Mesodermal cell (in vitro differentiated cells): Measurements from ENCODE around the gene TAF5L.
"Not testable (repeated sequence)": the region's sequence is repeated elsewhere in the genome, so short reads cannot be mapped to it uniquely, and the experiment has no call there.

Experiments
- H3K27ac ChIP-seq: 2 replicates; pipeline ENCODE4 v1.7.0; 2013; ENCODE audit warnings: mild to moderate bottlenecking, low read depth, low read length, moderate library complexity; ENCODE audit not compliant: severe bottlenecking
- H3K36me3 ChIP-seq: 2 replicates; pipeline ENCODE4 v1.7.1; 2013; ENCODE audit warnings: mild to moderate bottlenecking, low read length, moderate library complexity; ENCODE audit not compliant: control insufficient read depth, insufficient read depth
- H3K4me1 ChIP-seq: one replicate; pipeline ENCODE4 v1.7.1; 2013; ENCODE audit warnings: mild to moderate bottlenecking, low read length; ENCODE audit not compliant: insufficient read depth, control insufficient read depth, poor library complexity, severe bottlenecking
- H3K4me3 ChIP-seq: 2 replicates; pipeline ENCODE4 v1.7.0; 2013; ENCODE audit warnings: low read length, control low read depth, mild to moderate bottlenecking; ENCODE audit not compliant: insufficient read depth, poor library complexity, severe bottlenecking; ENCODE audit errors: extremely low read depth
- H3K9me3 ChIP-seq: 2 replicates; pipeline ENCODE4 v1.7.1; 2013; ENCODE audit warnings: mild to moderate bottlenecking, low read length, moderate library complexity; ENCODE audit not compliant: control insufficient read depth
- WGBS, 2 experiments: methylation state at CpG; one replicate each; pipeline ENCODE4 v1.1.5; 2013; ENCODE audit warnings: missing lambda C conversion rate in 2 of 2; ENCODE audit not compliant: insufficient coverage in 2 of 2; 5-methylcytosine and 5-hydroxymethylcytosine counted together

The TAF5L gene

DNA sequence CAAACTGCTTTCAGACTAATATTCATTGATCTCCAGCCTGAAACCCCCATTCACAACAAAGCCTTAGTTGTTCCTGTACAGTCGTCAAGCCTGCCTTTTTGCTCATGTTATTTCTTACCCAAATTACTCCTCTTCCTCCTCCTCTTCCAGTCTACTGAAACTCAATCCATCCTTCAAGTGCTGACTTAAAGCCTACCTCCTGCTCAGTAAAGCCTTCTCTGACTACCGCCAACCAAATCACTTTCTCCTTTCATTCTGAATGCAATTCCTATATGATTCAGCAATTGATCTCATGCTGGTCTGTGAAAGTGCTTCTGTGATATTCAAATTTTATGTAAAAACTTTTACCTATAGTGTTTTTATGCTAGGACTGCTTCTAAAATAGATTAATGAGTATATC lies 18.6 kb downstream of the TAF5L start:
- H3K4me3 ChIP-seq: no peak overlapping the region
- 82 to 89% methylated on average over 1 of the region's 2 CpGs for WGBS, 2 experiments
- no peaks in the 10 kb centered on the region for H3K4me1 ChIP-seq
- peaks cover 74% of the 10 kb centered on the region for H3K36me3 ChIP-seq
- no peak overlapping the region for H3K27ac ChIP-seq
- H3K9me3 ChIP-seq: no peaks in the 10 kb centered on the region

DNA sequence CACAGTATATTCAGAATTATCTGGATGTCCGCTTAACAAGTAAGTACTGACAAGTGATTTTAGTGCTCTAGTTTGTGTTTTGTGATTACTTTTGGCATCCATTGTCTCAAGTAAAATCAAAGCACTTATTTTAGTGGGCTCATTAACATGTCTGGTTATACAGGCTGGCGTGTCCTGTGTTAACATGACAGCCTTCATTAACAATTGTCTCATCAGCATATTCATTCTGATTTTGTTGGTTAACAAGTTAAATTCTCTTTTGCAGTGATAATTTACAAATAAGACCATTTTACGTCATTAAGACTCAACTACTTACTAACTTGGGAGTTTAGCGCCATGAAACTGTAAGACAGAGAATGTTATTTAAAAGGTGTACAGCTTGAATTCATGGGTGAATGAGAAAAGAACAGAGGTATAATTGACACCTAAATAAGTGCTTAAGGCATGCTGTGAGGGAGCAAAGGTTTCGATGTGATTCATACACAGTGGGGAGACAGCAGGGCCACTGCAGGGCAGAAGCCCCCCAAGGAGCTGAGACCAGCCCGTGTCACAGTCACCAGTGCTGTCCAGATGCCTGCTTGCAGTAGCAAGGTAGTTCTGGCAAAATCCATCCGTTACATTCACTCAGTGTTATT lies 22.4 kb downstream of the TAF5L start:
- no peak overlapping the region for H3K4me3 ChIP-seq
- WGBS, 2 experiments: 89 to 94% methylated on average over 3 to 4 of the region's 7 CpGs
- no peaks in the 10 kb centered on the region for H3K4me1 ChIP-seq
- no peak overlapping the region for H3K27ac ChIP-seq
- no peaks in the 10 kb centered on the region for H3K9me3 ChIP-seq
- H3K36me3 ChIP-seq: peaks cover 73% of the 10 kb centered on the region

DNA sequence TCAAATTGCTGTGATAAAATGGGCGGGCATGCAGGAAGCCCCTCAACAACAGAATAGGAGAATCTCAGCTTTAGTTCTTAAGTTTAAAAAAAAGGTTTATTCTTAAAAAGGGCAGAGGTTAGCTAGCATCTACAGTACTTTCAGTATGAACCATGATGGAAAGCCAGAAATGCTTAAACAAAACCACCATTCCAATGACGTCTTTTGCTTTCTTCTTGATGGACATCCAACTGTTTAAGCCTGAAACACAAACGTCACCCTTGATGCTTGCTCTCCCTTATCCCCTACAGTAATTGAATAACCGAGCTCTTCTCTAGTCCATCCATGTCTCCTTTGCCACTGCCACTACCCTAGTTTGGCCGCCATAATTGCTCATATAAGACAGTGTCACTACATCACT lies 25.7 kb downstream of the TAF5L start:
- Histone ChIP-seq H3K4me3 (no peak overlapping the region), H3K4me1 (no peaks in the 10 kb centered on the region), H3K27ac (no peak overlapping the region), H3K36me3 (peaks cover 65% of the 10 kb centered on the region), H3K9me3 (no peaks in the 10 kb centered on the region)
- WGBS, 2 experiments: 93 to 97% methylated on average over 4 to 5 of the region's 5 CpGs

DNA sequence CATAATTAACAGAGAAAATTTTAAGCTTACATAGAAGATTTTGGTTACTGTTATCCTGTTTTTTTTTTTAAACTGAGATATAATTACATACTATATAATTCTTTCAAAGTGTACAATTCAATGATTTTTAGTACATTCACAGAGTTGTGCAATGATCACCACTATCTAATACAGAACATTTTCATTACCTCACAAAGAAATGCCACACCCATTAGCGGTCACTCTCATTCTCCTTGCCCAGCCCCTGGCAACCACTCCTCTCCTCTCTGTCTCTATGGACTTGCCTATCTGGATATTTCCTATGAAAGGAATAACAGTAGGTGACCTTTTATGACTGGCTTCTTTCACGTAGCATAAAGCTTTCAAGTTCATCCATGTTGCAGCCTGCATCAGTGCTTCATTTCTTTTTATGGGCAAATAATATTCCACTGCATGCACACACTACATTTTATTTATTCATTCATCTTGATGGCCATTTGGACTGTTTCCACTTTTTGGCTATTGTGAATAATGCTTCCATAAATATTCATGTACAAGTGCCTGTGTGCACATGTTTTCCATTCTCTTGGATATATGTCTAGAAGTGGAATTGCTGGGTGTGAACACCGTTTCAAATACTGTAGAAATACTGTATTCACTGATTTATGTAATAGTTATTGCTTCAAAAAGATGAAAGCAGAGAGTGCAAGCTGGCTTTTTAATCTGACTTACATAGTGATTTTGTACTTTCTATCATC lies 26.5 kb downstream of the TAF5L start:
- WGBS, 2 experiments: 80 to 81% methylated on average over 2 of the region's 3 CpGs
- Histone ChIP-seq H3K36me3 (peaks cover 62% of the 10 kb centered on the region), H3K27ac (no peak overlapping the region), H3K4me3 (no peak overlapping the region), H3K9me3 (no peaks in the 10 kb centered on the region), H3K4me1 (no peaks in the 10 kb centered on the region)

DNA sequence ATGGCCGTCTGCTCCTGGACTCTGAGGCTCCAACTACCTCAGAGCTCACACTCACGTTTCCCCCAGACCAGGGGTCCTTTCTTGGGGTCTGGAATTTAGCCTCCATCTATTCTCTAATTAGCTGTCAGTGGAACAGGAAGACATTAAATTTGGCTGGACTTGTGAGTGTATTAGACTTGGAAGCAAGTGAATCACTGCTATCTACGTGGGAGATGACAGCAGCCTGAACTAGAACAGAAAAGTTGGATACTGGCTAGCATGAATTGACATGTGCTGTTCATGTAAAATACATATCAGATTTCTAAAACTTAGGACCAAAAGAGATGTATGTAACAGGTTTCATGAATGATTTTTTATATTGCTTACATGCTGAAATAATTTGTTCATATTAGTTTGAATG lies 28.0 kb downstream of the TAF5L start:
- WGBS, 2 experiments: 95 to 100% methylated on average over 1 to 2 of the region's 3 CpGs
- Histone ChIP-seq H3K36me3 (peaks cover 61% of the 10 kb centered on the region), H3K4me1 (no peaks in the 10 kb centered on the region), H3K4me3 (no peak overlapping the region), H3K9me3 (no peaks in the 10 kb centered on the region), H3K27ac (no peak overlapping the region)

DNA sequence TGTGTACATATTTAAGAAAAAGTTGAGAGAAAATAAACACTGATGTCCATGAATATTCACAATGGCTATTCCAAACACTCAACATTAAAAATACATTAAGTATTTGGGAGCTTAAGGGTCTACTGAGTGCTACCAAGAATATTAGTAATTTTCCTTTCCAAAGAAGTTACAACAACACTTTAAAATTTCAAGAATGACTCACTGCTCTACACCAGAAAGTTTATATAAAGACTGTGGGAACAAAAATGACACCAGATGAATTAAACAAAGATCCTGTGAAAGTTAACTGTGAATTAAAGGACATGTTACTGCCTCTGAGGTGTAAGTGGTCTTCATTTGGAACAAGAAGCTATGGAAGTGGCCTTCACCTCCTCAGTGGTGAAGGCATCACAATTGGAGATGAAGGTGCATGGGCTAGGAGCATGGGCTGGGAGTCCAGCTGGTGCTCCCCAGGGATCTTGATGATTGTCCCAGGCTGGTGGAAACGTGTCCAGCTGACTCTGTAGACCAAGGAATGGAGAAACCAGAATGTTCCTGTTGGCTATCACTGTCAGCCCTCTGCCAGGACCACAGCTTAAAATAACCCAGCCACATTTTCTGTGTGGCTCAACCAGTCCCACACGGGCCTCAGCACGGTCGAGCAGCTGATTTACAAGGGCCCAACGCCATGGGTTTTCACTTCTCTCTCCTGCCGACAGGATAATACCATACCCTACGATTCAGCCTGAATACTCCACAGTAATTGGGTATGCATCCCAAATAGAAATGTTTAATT lies 28.8 kb downstream of the TAF5L start:
- Histone ChIP-seq H3K4me1 (no peaks in the 10 kb centered on the region), H3K4me3 (no peak overlapping the region), H3K9me3 (no peaks in the 10 kb centered on the region), H3K36me3 (peaks cover 58% of the 10 kb centered on the region), H3K27ac (no peak overlapping the region)
- WGBS, 2 experiments: 94 to 100% methylated on average over 4 of the region's 7 CpGs

DNA sequence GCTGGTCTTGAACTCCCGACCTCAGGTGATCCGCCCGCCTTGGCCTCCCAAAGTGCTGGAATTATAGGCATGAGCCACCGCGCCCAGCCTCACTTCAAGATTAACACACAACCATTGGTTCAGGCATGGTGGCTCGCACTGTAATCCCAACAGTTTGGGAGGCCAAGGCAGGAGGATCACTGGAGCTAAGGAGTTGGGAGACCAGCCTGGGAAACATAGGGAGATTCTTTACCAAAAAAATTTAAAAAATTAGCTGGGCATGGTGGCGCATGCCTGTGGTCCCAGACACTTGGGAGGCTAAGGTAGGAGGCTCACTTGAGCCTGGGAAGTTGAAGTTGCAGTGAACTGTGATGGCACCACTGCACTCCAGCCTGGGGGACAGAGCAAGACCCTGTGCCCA lies 30.0 kb downstream of the TAF5L start:
- H3K4me3 ChIP-seq, H3K27ac ChIP-seq, H3K9me3 ChIP-seq, H3K4me1 ChIP-seq: not testable (repeated sequence)
- H3K36me3 ChIP-seq: peaks cover 46% of the 10 kb centered on the region
- WGBS, 2 experiments: 100% methylated on average over 4 of the region's 7 CpGs; no CpG with 5 or more reads in 1 of the 2 experiments

DNA sequence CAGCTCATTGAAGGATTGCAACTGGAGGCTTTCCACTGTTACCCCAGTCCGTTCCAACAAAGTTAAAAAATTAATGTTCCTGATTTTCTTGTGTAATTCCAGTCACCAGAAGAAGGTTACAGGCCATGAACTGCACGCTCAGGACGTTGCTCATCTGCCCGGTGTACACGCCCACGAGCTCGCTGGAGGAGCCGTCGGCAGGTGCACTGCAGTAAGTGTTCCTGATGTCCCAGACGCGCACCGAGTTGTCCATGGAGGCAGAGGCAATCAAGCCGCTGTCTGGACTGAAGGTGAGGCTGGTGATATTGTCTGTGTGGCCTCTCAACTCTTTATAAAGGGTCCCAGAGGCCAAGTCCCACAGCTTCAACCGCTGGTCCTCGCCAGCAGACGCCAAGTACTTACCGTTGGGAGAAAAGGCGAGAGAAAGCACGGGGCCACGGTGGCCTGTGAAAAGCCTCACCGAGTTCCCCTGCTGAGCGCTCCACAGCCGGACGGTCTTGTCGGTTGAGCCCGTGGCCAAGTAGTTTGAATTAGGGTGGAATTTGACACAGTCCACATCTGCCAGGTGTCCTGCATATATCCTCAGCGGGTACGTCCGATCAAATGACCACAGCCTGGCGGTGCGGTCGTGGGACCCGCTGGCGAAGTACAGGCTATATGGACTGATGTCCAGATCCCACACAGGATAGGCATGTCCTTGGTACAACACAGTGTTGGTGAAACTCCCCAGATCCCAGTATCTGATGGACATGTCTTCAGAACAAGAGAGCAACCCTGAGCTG lies 31.5 kb downstream of the TAF5L start:
- Histone ChIP-seq H3K4me3 (no peak overlapping the region), H3K27ac (no peak overlapping the region), H3K9me3 (no peaks in the 10 kb centered on the region), H3K4me1 (no peaks in the 10 kb centered on the region), H3K36me3 (peaks cover 33% of the 10 kb centered on the region)
- WGBS, 2 experiments: 94 to 96% methylated on average over 33 to 34 of the region's 34 CpGs

DNA sequence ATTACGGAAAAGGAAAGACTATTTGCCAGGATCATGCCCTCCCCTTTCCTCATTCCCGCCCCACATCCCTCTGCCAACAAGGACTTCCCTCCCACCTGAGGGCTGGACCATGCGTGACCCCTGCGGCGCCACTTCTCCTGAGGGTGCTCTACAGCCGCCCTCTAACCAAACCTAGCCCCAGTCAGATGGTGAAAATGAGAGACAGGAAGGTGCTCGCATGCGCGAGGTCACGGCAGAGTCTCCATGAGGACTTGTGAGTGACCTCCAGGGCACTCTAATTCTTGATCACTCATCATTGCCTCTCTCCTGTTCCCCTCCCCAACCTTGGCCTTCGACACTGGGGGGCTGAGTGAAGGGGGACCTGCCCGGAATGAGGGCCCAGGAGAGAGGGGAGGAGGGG lies 32.1 kb downstream of the TAF5L start:
- no peak overlapping the region for H3K27ac ChIP-seq
- no peak overlapping the region for H3K4me3 ChIP-seq
- no peaks in the 10 kb centered on the region for H3K9me3 ChIP-seq
- H3K36me3 ChIP-seq: peaks cover 27% of the 10 kb centered on the region
- H3K4me1 ChIP-seq: no peaks in the 10 kb centered on the region
- WGBS, 2 experiments: 94 to 100% methylated on average over 3 to 6 of the region's 12 CpGs

DNA sequence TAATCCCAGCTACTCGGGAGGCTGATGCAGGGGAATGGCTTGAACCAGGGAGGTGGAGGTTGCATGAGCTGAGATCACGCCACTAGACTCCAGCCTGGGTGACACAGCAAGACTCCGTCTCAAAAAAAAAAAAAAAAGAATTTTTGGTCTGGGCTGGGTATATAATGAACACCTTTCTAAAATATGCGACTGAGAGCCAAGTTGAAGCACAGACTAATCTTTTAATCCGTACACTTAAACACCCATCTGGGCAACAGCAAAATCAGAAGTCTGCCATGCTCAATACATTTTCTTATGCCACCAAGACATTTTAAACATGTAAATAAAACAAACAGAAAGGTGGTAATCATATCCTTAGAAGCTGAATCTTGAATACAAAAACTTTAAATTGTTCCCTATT lies 35.8 kb downstream of the TAF5L start:
- H3K9me3 ChIP-seq: no peaks in the 10 kb centered on the region
- peaks cover 17% of the 10 kb centered on the region for H3K36me3 ChIP-seq
- H3K27ac ChIP-seq: no peak overlapping the region
- H3K4me1 ChIP-seq: no peaks in the 10 kb centered on the region
- 83 to 95% methylated on average over 1 to 5 of the region's 5 CpGs for WGBS, 2 experiments
- H3K4me3 ChIP-seq: no peak overlapping the region
